ENCODE data around the gene GAB2.

DNA sequence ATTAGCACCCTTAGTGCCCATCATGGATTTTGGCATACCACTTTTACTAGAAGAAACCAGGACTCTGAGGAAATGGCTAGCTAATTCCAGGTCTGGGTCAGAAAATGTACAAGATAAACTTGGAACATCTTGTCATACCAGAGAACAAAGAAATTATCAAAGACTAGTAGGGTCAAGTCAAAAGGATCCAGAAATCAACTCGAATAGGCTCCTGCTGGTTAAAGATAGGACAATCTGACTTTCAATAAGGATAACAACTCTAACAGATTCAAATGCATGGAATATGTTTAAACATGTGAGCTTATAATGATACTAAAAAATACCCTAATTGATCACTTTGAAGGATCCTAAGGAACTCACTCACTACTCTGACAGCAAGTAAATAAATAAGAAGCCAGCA is 18.9 kb downstream of the GAB2 start:
- TF ChIP-seq POLR2A (IDR thresholded peaks at IDR 0.05; ENCODE audit: low read length), result no peak
- no peak for TF ChIP-seq GATA1 (IDR thresholded peaks at IDR 0.05; ENCODE audit: low read depth, low read length)

Measured in erythroblast (primary cell).